HG03025 (cell line): ENCODE data around the gene WDR11.

Source experiments
- ATAC-seq: cut with Tn5 transposase; IDR thresholded peaks from one replicate; pipeline ENCODE4 v1.9.1; 2021; ENCODE audit warnings: mild to moderate bottlenecking, moderate library complexity; ENCODE audit not compliant: unreplicated experiment, low FRiP score

The WDR11 gene

GRCh38 chr10:120942806-120943413 is 91.7 kb downstream of the WDR11 start:
- ATAC-seq = peak; percentile 92

GRCh38 chr10:120943542-120943941 is 92.4 kb downstream of the WDR11 start:
- ATAC-seq = no peak

GRCh38 chr10:120944586-120945125 is 93.5 kb downstream of the WDR11 start:
- no peak for ATAC-seq

- ATAC-seq = no peak
These were observed 94.0 kb downstream of the WDR11 start for GRCh38 chr10:120945182-120945581.

GRCh38 chr10:120945801-120946302 is 94.7 kb downstream of the WDR11 start:
- no peak for ATAC-seq

GRCh38 chr10:120946497-120946896 is 95.3 kb downstream of the WDR11 start:
- no peak for ATAC-seq

GRCh38 chr10:120948889-120949608 is 97.9 kb downstream of the WDR11 start:
- no peak for ATAC-seq

GRCh38 chr10:120949609-120950031 is 98.5 kb downstream of the WDR11 start:
- no peak for ATAC-seq

- no peak for ATAC-seq
These were observed 98.9 kb downstream of the WDR11 start for GRCh38 chr10:120950051-120950561.

- ATAC-seq = no peak
These were observed 100.1 kb downstream of the WDR11 start for GRCh38 chr10:120951288-120951687.

GRCh38 chr10:120953897-120954296 is 102.7 kb downstream of the WDR11 start:
- no peak for ATAC-seq
